ENCODE measurements around the gene ADAMTS17. TPM values are rescaled to one million over a fixed set of nuclear protein-coding genes. Genes with fewer than 3 reads are reported as not detected.
"Not testable (repeated sequence)": the region's sequence is repeated elsewhere in the genome, so short reads cannot be mapped to it uniquely, and the experiment has no call there.

Gene ADAMTS17
- total RNA-seq, 1 experiment from 2014 or later: 5.1 TPM

DNA sequence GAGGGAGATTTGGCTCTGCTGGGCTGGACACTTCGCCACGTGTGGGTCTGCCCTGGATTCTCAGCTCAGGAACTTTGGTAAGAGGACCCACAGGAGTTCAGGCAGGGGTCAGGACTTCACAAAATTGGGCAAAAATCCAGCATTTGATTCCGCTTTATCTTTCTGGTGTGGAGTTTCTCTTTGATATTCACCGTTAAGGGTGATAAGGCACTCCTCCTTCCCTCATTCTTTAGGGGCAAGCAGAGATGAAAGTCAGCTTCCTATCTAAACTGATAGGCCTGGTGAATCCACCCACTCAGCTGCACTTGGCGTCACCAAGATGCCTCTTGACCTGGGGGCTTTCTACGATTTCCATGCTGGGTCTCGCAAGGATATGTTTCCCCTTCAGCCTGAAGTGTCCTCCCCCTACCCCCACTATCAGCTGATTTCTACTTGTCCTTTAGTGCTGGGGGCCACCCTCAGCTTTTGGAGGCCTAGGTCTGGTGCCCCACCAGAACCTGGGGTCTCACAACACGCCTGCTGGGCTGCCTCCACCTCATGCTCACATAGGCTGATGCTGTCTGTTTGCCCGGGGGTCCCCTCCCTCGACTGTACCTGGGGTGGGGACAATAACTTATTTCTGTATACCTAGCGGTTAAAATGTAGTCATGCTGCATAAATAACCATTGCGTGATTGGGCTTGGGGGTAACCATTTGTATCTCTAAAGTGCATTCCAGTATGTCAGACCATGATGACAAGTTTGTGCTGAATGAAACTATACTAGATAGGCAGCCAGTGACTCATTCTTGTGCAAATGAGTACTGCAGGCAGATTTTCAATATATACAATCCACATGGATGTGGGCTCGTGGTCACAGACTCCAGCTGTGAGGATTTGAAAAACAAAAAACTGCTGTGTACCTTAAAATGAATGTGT lies 248.3 kb downstream of the ADAMTS17 start:
- DNase-seq (ENCODE audit: low read depth): peak; percentile 74

DNA sequence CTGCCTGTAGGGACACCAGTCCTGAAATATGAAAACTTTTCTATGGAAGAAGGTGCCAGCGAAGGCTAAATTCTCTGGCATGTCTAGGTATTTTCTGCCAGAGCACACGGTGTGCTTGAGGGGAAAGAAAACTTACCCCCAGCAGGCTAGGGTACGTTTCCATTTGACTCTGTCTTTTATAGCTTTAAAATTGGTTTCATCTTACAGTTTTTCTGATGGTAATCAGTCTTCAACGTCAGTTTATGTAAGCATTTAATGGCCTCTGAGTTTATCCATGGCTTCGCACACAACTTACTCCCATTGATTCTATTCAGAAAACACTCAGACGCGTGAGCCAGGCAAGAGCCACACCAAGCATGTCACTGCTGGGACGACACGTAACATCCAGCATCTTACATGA lies 249.7 kb downstream of the ADAMTS17 start:
- no peak for DNase-seq (ENCODE audit: low read depth)

DNA sequence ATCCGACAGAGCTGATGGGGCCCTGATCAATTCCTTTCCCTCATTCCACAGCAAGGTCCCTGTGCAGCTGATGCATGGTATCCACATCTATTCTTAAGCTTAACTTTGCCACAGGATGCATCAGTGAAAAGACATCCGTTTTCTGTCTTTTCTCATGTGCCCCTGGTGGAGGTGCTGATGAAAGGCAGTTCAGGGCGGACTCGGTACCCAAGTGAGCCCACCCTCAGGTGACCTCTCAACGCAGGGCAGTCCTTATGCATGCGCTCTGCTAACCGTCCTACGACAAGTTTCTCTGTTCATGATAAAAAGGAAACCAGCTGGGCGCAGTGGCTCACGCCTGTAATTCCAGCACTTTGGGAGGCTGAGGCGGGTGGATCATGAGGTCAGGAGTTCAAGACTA lies 251.4 kb downstream of the ADAMTS17 start:
- DNase-seq (ENCODE audit: low read depth): no peak

DNA sequence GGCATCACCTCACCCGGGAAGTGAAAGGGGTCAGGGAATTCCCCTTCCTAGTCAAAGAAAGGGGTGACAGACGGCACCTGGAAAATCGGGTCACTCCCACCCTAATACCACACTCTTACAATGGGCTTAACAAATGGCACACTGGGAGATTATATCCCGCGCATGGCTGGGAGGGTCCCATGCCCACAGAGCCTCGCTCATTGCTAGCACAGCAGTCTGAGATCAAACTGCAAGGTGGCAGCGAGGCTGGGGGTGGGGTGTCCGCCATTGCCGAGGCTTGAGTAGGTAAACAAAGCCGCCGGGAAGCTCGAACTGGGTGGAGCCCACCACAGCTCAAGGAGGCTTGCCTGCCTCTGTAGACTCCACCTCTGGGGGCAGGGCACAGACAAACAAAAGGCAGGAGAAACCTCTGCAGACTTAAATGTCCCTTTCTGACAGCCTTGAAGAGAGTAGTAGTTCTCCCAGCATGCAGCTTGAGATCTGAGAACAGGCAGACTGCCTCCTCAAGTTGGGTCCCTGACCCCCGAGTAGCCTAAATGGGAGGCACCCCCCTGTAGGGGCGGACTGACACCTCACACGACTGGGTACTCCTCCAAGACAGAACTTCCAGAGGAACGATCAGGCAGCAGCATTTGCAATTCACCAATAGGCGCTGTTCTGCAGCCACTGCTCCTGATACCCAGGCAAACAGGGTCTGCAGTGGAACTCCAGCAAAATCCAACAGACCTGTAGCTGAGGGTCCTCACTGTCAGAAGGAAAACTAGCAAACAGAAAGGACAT lies 257.5 kb downstream of the ADAMTS17 start:
- DNase-seq (ENCODE audit: low read depth): not testable (repeated sequence)

DNA sequence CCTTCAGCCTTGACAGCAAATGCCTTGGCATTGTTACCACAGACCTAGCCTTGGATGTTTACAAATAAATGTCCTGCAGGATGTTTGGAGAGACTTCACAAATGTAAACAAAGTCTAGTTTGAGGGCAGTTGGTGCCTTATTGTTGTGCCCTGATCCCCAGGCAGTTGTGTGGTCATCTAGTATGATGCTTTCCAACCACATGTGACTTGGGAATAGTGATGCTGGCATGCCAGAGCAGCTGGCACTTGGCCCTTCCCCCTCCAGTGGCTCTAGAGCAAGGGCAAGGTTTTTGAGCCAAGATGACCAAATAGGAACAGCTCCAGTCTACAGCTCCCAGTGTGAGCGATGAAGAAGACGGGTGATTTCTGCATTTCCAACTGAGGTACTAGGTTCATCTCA lies 258.2 kb downstream of the ADAMTS17 start:
- no peak for DNase-seq (ENCODE audit: low read depth)

DNA sequence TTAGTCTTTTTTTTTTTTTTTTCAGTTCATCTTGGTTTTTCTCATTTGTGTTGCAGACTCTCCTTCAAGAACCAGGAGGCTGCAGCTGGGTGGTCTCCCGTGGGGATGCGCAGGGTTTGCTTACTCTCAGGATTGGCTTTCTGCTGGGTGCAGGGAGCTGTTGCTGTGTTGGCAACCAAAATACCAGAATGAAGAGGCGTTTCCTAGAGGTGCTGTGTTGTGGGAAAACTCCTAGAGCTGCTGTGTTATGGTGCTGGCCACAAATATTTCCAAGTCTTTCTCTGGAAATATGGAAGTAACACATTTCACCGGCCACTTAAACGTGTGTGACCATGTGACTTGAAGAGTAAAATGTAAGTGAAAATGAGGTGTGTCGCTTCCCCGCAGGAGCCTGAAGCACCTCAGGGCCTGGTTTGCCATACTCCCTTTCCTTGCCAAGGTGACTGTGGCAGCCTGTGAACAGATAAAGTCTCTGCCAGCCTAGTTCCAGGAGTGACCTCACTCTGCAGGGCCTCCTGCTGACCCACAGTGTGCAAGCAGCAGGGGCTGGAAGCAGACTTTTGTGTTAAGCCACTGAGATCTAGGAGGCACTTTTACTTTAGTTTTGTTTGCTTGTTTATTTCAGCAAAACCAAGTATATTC lies 258.9 kb downstream of the ADAMTS17 start:
- DNase-seq (ENCODE audit: low read depth): no peak

DNA sequence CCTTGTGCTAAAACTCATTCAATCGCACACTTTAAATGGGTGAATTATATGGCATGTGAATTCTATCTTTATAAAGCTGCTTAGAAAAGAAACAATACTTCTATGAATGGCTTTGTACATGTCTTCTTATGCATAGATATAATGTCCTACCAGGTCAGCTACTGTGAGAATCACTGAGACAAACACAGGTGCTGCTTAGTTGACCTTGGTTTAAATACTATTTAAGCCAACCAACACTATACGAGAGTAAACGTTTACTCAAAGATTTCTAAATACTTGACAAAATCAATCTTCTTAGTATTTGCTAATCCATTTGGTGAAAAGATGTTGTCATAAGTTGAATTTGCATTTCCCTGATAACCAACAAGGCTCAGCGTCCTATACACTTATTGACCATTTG lies 260.3 kb downstream of the ADAMTS17 start:
- no peak for DNase-seq (ENCODE audit: low read depth)

DNA sequence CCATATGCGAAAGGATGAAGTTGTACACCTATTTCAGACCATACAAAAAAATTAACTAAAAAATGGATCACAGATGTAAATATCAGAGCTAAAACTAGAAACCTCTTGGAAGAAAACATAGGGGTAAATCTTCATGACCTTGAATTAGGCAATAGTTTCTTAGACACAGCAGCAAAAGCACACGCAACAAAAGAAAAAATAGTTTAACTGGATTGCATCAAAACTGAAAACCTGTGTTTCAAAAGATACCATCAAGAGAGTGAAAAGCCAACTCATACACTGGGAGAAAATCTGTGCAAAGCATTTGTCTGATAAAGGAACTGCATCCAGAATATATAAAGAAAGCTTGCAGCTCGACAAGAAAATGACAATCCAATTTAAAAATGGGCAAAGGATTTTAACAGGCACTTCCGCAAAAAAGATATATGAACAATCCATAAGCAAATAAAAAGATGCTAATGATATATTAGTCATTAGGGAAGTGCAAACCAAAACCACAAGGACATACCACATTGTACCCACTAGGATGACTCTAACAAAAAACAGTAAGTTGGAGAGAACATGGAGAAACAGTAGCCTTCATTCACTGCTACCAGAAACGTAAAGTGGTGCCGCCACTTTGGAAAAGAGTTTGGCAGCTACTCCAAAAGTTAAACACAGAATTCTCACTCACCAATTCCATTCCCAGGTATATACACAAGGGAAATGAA lies 263.1 kb downstream of the ADAMTS17 start:
- DNase-seq (ENCODE audit: low read depth): peak; percentile 41

DNA sequence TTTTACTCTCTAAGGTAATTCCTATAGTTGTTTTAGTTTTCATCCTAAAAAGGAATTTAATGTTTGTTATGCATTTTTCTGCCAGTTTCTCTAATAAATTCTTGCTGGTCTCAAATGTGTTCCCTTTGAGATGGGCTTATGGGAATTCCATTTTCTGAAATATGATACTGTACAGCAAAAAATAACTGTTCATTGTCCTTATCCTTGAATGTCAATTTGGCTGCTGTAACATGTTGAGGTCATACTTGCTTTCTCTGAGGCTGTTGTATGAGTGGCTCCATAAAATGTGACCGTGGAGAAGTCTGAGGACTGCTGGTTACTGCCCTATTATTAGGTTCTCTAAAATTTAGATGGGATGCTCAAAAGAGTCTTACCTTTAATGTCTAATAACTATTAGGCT lies 266.5 kb downstream of the ADAMTS17 start:
- no peak for DNase-seq (ENCODE audit: low read depth)

DNA sequence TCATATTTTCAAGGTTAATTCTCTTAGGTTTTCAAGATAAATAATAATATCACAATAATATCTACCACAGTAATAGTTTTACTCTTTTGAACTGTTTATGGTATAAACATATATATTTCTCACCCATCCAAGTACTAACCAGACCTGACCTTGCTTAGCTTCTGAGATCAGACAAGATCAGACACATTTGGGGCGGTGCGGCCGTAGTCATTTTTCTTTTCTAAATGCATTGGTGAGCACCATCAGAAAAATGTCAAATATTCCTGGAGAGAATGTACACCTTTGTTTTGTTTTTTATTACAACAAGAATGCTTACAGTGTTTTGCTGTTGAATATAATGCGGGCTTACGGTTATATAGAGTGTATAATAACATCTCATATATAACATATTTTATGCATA lies 267.8 kb downstream of the ADAMTS17 start:
- no peak for DNase-seq (ENCODE audit: low read depth)

DNA sequence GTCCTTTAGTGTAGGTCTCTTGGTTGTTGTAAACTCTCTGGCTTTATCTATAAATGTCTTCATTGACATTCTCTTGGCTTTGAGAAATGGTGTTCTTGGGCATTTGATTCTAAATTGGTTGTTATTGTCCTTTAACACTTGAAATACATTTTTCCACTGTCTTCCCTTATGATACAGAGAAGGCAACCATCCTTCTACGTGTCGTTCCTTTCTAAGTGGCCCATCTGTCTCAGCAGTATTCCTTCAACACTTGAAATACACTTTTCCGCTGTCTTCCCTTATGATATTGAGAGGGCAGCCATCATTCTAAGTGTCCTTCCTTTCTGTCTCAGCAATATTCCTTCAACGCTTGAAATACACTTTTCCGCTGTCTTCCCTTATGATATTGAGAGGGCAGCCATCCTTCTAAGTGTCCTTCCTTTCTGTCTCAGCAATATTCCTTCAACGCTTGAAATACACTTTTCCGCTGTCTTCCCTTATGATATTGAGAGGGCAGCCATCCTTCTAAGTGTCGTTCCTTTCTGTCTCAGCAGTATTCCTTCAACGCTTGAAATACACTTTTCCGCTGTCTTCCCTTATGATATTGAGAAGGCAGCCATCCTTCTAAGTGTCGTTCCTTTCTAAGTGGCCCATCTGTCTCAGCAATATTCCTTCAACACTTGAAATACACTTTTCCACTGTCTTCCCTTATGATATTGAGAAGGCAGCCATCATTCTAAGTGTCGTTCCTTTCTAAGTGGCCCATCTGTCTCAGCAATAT lies 275.1 kb downstream of the ADAMTS17 start:
- DNase-seq (ENCODE audit: low read depth): not testable (repeated sequence)

DNA sequence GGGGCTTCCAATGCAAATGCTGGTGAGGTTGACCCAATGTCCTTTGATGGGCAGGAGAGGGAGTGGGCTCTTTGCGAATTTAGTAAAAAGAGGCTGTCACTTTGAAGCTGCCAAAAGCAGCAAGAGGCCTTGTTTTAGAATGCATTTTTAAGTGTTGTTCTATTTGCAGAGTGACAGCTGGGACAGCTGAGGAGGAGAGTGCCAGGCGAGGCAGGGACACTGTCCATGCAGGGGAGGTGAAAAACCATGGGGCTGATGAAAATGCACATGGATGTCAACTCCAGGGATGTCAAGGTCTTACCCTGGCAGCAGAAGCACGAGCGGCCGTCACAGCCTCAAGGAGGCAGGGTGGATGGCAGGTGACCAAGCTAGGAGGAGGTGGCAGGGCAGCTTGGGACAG lies 279.8 kb downstream of the ADAMTS17 start:
- no peak for DNase-seq (ENCODE audit: low read depth)

DNA sequence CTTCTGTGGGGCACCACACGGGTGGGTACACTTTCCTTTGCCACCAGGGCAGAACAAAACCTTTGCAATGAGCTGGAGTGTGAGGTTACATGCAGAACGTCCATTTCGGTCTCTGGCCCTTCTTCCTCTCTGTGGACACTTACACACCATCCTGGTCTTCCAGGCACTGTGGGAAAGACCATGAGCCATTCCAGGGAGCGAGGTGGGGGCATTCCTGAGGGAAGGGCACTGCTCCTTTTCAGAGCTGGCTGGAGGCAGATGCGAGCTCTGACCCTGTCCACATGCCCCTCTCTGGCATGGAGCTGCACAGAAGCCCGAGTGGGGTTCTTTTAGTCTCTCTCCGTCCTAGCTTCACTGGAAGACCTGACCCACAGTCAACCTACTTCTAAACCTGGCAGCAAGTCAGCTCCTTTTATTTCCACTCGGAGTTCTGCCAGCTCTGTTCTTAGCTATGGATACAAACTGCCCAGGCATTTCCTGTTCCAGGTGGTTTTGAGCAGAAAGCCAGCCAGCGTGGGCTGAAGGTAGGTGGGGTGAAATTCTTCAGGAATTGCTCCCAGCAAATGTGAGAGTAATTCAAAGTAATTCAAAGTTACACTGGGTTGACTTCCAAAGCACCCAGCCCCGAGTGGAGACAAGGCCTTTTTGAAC lies 281.4 kb downstream of the ADAMTS17 start:
- peak; percentile 75 for DNase-seq (ENCODE audit: low read depth)

DNA sequence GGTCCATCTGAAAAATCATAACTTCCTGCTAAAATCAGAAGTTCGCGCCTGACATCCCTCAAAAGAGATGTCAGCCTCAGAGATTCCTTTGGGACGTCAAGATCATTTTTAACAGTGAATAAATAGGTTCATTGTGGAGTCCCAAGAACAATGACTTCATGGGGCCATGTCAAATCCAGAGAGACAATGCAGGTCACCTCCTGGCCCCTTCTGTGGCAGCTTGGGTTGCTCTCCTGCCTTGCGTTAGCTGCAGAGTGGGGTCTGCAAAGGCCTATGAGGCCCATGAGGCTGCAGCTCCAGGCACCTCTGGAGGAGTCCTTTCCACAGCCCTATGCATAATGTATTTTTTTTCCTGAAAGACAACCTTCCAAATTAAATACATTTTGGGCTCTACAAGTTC lies 282.3 kb downstream of the ADAMTS17 start:
- no peak for DNase-seq (ENCODE audit: low read depth)

DNA sequence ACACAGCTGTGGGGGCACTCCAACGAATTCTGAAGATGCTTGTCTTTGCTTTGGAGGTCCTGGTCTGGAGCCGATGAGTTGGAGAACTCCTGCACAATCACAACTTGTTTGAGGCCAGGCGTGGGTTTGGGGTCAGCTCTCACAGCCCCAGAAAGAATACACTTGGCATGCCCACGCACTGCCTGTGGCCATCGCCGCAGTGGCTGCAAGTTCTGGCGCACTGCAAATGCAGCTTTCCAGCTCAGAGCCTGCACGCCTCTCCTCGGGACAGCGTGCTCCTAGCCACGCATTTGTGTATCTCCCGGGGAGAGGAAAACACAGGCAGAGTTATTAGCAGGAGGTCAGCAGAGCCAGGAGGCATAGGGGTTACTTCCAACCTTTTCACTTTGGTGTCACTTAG lies 282.7 kb downstream of the ADAMTS17 start:
- no peak for DNase-seq (ENCODE audit: low read depth)

DNA sequence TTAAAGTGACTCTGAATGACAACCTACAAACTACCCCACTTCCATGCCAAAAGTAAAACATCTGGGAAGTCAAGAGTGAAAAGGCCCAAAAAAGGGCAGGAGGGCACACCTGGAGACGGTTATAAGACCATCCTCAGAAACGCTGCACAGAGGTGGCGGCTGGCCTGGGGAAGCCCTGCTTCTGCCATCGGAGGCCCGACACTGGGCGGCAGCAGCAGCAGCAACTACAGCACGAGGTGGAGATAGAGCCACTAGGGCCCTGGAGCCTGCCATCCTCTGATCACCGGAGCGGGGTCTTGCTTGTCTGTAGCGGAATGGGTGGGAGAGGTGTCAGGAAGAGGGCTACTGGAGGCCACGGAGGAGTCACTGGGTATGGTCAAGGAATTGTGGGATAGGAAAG lies 283.3 kb downstream of the ADAMTS17 start:
- no peak for DNase-seq (ENCODE audit: low read depth)

DNA sequence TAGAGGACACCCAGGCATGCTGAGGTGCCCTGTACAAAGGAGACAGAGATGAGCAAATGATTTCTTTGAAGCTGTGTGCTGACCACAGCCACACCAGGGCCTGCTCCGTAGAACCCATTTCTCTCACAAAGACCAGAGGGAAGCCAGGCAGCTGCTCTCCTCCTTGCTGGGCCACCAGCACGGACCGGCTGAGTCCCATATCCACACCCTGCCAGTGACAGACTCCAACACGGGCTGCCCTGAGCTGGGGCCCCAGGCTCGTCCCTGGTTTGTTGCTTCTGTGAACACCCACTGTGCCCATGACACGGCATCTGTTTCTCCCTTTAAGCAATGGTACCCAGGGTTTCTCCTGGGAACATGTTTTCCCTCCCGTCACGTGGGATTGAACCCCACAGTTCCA lies 284.5 kb downstream of the ADAMTS17 start:
- no peak for DNase-seq (ENCODE audit: low read depth)

DNA sequence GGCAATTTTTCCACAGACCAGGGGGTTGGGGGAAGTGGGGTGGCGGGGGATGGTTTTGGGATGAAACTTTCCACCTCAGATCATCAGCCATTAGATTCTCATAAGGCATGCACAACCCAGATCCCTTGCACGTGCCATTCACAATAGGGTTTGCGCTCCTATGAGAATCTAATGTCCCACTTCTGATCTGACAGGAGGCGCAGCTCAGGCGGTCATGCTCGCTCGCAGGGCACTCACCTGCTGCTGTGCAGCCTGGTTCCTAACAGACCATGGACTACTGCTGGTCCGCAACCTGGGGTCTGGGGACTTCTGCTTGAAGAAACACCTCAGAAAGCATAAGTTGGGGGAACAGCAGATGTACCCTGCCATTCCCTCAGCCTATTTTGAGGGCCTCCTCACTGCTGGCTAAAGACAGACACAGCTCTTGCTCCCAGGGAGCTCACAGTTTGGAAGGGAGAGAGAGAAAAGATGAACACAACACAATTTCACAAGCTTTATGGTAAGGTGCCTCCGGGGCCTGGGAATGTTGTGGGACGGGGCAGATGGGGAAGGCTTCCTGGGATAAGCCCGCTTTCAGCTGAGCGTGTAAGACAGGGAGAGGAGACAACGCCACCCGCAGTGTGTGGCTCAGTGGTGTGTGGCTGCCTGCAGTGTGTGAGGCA lies 285.2 kb downstream of the ADAMTS17 start:
- DNase-seq (ENCODE audit: low read depth): no peak

DNA sequence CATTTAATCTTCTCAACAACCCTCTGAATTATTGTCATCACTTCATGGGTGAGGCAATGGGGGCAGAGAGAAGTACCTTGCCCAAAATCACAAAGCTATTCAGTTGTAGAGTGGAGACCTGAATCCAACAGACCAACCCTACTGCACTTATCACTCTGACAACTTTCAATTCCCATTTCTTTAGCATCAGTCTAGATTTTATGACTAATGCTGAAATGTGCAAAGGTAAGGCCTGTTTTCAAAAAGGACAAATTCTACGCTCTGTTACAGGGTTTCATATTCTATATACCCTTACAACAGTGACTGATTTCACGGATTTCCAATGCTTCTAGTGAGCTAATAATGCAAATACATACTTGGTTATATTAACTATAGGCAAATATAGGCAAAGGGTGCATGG lies 286.0 kb downstream of the ADAMTS17 start:
- no peak for DNase-seq (ENCODE audit: low read depth)

DNA sequence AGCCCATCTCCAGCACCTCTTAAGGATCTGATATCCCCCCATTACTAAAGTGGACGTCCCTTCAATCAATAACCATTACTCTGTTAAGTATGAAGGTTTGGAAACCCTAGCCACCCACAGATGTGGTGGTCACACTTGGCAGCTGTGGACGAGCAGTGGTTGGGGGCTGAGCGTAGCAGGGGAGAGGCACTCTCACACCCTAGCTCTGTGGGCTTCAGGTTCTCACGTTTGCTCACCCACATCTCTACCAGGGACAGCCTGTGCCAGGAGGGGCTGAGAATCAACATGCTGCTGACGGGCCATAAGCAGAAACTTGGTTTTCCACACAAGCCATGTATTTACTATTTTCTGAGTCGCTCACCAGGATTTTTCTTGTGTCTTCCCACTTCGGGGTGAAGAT lies 287.2 kb downstream of the ADAMTS17 start:
- no peak for DNase-seq (ENCODE audit: low read depth)
